HFFc6 (cell line): Measurements from ENCODE around the gene EPB41L5. TPM values are rescaled to one million over a fixed set of nuclear protein-coding genes. Genes with fewer than 3 reads are reported as not detected.

ENCODE experiments used
- DNase-seq: peaks from one replicate; pipeline ENCODE4 v3.0.0-alpha.2; 2018
- H3K27ac Mint-ChIP-seq: 2 replicates; pipeline ENCODE4 v1.8.0; 2020; ENCODE audit warnings: mild to moderate bottlenecking, mixed read lengths
- H3K27me3 Mint-ChIP-seq: 2 replicates; pipeline ENCODE4 v1.8.0; 2021; ENCODE audit warnings: mild to moderate bottlenecking, moderate library complexity, mixed read lengths; ENCODE audit not compliant: insufficient read depth
- H3K36me3 Mint-ChIP-seq: 2 replicates; pipeline ENCODE4 v1.8.0; 2021; ENCODE audit warnings: low read depth, mixed read lengths
- H3K4me1 Mint-ChIP-seq: 2 replicates; pipeline ENCODE4 v1.8.0; 2020; ENCODE audit warnings: low read depth, mixed read lengths
- H3K4me3 Mint-ChIP-seq: 2 replicates; pipeline ENCODE4 v1.8.0; 2020; ENCODE audit warnings: mild to moderate bottlenecking, moderate library complexity, mixed read lengths
- H3K9me3 Mint-ChIP-seq: 2 replicates; pipeline ENCODE4 v1.8.0; 2020; ENCODE audit warnings: mild to moderate bottlenecking, mixed read lengths
- total RNA-seq, 6 experiments: library from RNA; stranded (reverse); fragmentation: NEBNext Ultra II Directional; extraction: Animal tissue kit (Norgen Biotek cat#: 25700); gene quantifications; 2 replicates in 1 of 6; 3 replicates in 5 of 6; pipeline ENCODE4 v1.2.3, GENCODE V29; 2021
- TF ChIP-seq, protein P1 (sequence below): fragments of 200-600 bp; sonication (generic); IDR thresholded peaks from 2 replicates; pipeline ENCODE4 v1.5.0; 2021; ENCODE audit warnings: antibody characterized with exemption, mild to moderate bottlenecking

EPB41L5 gene
- total RNA-seq, 6 experiments from 2014 or later = 0.63 to 1.3 (median 0.92) TPM

DNA sequence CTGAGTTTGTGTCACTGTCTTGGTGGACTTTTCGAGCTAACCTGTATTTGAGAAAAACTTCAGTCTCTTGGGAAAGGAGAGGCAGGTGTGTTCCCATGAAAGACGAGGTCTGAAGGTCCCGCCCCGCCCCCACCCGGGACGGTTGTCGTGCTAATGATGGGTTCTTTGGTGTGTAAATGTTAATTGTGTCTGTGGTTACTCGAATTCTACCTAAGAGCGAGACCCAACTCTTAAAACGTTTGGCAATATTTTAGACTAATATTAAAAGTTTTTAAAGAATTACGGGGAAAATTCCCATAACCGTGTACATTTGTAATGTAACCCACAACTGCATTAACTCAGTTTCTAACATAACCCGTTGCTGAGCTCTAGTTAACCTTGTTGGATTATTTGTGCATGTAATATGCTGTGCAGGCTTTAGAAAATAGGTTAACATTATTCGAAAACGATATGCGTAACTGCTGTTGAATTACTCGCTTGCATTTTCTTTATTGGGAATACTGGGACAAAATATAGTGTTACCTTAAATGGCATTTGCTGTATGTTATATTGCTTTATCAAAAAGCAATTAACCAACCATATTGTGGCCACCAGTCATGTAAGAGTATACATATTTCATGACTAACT is 833 bp downstream of the EPB41L5 start:
- no peak for DNase-seq
- Mint-ChIP-seq H3K36me3 (no peaks in the 10 kb centered on the region), H3K4me1 (peaks cover 7% of the 10 kb centered on the region), H3K27me3 (no peaks in the 10 kb centered on the region), H3K9me3 (no peaks in the 10 kb centered on the region), H3K27ac (no peak overlapping the region), H3K4me3 (peak overlapping the region; percentile 78)
- TF ChIP-seq, protein P1, sequence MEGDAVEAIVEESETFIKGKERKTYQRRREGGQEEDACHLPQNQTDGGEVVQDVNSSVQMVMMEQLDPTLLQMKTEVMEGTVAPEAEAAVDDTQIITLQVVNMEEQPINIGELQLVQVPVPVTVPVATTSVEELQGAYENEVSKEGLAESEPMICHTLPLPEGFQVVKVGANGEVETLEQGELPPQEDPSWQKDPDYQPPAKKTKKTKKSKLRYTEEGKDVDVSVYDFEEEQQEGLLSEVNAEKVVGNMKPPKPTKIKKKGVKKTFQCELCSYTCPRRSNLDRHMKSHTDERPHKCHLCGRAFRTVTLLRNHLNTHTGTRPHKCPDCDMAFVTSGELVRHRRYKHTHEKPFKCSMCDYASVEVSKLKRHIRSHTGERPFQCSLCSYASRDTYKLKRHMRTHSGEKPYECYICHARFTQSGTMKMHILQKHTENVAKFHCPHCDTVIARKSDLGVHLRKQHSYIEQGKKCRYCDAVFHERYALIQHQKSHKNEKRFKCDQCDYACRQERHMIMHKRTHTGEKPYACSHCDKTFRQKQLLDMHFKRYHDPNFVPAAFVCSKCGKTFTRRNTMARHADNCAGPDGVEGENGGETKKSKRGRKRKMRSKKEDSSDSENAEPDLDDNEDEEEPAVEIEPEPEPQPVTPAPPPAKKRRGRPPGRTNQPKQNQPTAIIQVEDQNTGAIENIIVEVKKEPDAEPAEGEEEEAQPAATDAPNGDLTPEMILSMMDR = no peak

DNA sequence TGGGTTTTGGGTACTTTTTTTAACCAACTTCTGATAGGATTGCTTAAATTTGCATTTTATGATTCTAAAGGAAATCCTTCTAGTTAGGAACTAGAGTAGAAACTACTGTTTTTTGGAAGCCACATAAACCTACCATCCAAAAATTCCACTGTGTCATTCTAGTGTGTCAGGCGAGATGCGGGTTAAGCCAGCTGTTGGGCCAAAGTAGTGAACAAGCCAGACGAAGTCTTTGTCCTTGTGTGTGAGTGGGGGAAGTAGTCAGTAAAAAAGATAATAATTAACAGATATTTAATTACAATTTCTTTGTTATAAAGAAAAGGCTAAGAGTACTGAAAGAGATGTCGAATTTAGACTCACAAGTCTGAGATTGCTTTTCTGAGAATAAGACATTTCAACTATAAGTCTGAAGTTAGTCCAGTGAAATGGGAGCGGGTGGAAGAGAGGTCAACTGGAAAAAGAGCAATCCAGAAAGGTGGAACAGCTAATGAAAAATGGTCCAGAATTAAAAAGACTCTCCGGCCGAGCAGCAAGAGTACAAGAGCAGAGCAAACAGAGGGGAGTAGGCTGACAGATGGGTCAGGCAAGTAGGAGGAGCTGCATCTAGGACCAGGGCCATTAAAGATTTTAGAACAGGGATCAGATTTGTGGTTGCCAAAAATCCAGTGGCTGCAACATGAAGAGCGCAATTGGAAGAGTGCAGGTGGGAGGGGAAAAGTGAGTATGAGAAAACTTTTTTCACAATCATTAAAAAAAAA is 1.5 kb downstream of the EPB41L5 start:
- DNase-seq = no peak
- H3K36me3 Mint-ChIP-seq = no peaks in the 10 kb centered on the region
- H3K27ac Mint-ChIP-seq = no peak overlapping the region
- H3K4me3 Mint-ChIP-seq = no peak overlapping the region
- H3K4me1 Mint-ChIP-seq = peaks cover 7% of the 10 kb centered on the region
- TF ChIP-seq, protein P1 = no peak
- no peaks in the 10 kb centered on the region for H3K9me3 Mint-ChIP-seq
- no peaks in the 10 kb centered on the region for H3K27me3 Mint-ChIP-seq

DNA sequence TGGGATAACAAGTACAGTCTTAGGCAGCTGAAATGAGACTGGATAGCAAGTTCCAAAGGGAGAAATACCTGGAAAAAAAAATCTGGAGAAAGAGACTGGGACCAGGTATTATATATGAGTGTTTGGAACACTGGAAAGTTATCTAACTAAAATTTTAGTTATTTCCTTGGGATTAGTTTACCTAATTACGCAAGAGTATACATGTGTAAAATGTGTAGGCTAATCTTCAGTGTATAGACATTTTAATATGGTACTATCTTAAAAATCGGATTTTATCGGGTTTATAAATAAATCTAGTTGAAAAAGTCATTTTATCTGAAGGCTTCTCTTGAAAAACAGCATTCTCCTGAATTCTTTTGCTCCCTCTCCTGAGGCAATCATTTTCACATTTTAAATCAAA is 3.9 kb downstream of the EPB41L5 start:
- Mint-ChIP-seq H3K27ac (no peak overlapping the region), H3K9me3 (no peaks in the 10 kb centered on the region), H3K36me3 (no peaks in the 10 kb centered on the region), H3K4me3 (no peak overlapping the region), H3K27me3 (no peaks in the 10 kb centered on the region), H3K4me1 (peaks cover 7% of the 10 kb centered on the region)
- no peak for DNase-seq
- TF ChIP-seq, protein P1 = no peak

DNA sequence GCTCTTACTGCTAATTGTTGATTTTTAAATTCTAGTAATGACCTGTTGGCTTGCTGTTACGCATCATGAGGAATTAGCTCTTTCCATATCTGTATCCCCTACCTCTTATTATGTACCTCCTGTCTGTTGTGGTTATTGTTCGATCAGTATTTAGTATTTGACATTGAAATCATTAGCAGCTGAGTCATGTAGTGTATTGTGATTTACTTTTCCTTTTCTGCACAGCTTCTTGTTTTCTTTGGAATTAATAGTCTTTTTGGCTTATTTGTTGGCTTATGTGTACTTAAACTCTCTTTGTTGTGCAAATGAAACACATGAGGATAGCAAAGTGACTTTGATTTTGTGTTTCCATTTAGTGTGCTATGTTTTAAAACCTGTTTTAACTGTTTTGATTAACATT is 4.3 kb downstream of the EPB41L5 start:
- DNase-seq = no peak
- Mint-ChIP-seq H3K27me3 (no peaks in the 10 kb centered on the region), H3K36me3 (no peaks in the 10 kb centered on the region), H3K4me3 (no peak overlapping the region), H3K4me1 (peaks cover 5% of the 10 kb centered on the region), H3K9me3 (no peaks in the 10 kb centered on the region), H3K27ac (no peak overlapping the region)
- TF ChIP-seq, protein P1 = no peak

DNA sequence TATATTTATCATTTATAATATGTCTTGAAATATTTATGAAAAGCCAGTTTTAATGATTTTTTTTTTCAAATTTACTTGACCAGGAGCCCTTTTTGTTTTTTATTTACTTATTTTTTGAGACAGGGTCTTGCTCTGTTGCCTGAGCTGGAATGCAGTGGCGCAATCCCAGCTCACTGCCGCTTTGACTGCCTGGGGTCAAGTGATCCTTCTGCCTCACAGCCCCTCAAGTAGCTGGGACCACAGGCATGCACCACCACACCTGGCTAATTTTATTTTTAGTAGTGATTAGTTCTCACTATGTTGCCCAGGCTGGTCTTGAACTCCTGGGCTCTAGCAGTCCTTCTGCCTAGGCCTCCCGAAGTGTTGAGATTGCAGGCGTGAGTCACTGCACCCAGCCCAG is 5.7 kb downstream of the EPB41L5 start:
- no peaks in the 10 kb centered on the region for H3K4me1 Mint-ChIP-seq

More for the DNA sequence above, 5.7 kb downstream of the EPB41L5 start:
- DNase-seq = no peak
- TF ChIP-seq, protein P1 = no peak
- Mint-ChIP-seq H3K9me3 (peaks cover 1% of the 10 kb centered on the region; the same call in 1 of the 2 replicates), H3K4me3 (no peak overlapping the region), H3K36me3 (peaks cover 3% of the 10 kb centered on the region; the same call in 1 of the 2 replicates), H3K27ac (no peak overlapping the region), H3K27me3 (no peaks in the 10 kb centered on the region)
